WTC11 (cell line): ENCODE measurements around the gene CYSTM1. TPM values are rescaled to one million over a fixed set of nuclear protein-coding genes. Genes with fewer than 3 reads are reported as not detected.

Source experiments
- ATAC-seq: fragments of 200-7000 bp; cut with Tn5 transposase; 2 replicates; pipeline ENCODE4 v1.10.0; 2021; ENCODE audit warnings: mild to moderate bottlenecking, moderate library complexity
- CTCF ChIA-PET: fragments of 300-600 bp; sonication (Branson Sonifier 250); formaldehyde crosslinking; loops from one replicate; lab custom pipeline; 2021; ENCODE audit warnings: antibody characterized with exemption; lab: Charles Lee
- POLR2A ChIA-PET: fragments of 350-600 bp; sonication (Branson Sonifier 250); formaldehyde crosslinking; loops from one replicate; lab custom pipeline; 2021; ENCODE audit warnings: antibody characterized with exemption; lab: Charles Lee
- DNase-seq: peaks from one replicate; pipeline ENCODE4 v3.0.0; 2021; ENCODE audit warnings: low spot score
- H3K27ac Mint-ChIP-seq: 2 replicates; pipeline ENCODE4 v1.8.0; 2021; ENCODE audit warnings: mixed read lengths
- H3K27me3 Mint-ChIP-seq: 2 replicates; pipeline ENCODE4 v1.8.0; 2021; ENCODE audit warnings: low read depth, mild to moderate bottlenecking, moderate library complexity, mixed read lengths
- H3K36me3 Mint-ChIP-seq: 2 replicates; pipeline ENCODE4 v1.8.0; 2021; ENCODE audit warnings: mixed read lengths
- H3K4me1 Mint-ChIP-seq: 2 replicates; pipeline ENCODE4 v1.8.0; 2022; ENCODE audit warnings: mixed read lengths
- H3K4me3 Mint-ChIP-seq: 2 replicates; pipeline ENCODE4 v1.8.0; 2021; ENCODE audit warnings: mild to moderate bottlenecking, moderate library complexity, mixed read lengths
- H3K9me3 Mint-ChIP-seq: 2 replicates; pipeline ENCODE4 v1.8.0; 2021; ENCODE audit warnings: mixed read lengths
- AFF4 ChIP-seq: sonication (generic); formaldehyde crosslinking; IDR thresholded peaks from 2 replicates; pipeline ENCODE4 v1.8.1; 2023; ENCODE audit warnings: mild to moderate bottlenecking, missing genetic modification reagents, borderline replicate concordance
- ATF1 ChIP-seq: sonication (generic); formaldehyde crosslinking; IDR thresholded peaks from 2 replicates; pipeline ENCODE4 v1.8.1; 2023; ENCODE audit warnings: mild to moderate bottlenecking, moderate library complexity, missing genetic modification reagents
- CDX4 ChIP-seq: fragments of 250-450 bp; sonication (Bioruptor Pico); IDR thresholded peaks from 2 replicates; pipeline ENCODE4 v1.9.0; 2021; ENCODE audit warnings: moderate library complexity, mild to moderate bottlenecking, inconsistent platforms, borderline replicate concordance
- CREB1 ChIP-seq: sonication (generic); formaldehyde crosslinking; IDR thresholded peaks from 2 replicates; pipeline ENCODE4 v1.8.0; 2023; ENCODE audit warnings: mild to moderate bottlenecking, missing genetic modification reagents
- CREM ChIP-seq: sonication (generic); formaldehyde crosslinking; IDR thresholded peaks from 2 replicates; pipeline ENCODE4 v1.8.1; 2022; ENCODE audit warnings: mild to moderate bottlenecking, missing genetic modification reagents, moderate library complexity
- ETV6 ChIP-seq: sonication (generic); formaldehyde crosslinking; IDR thresholded peaks from 2 replicates; pipeline ENCODE4 v1.8.1; 2022; ENCODE audit warnings: mild to moderate bottlenecking, missing genetic modification reagents
- GRHL2 ChIP-seq: fragments of 250-450 bp; sonication (Bioruptor Pico); IDR thresholded peaks from 2 replicates; pipeline ENCODE4 v1.8.0; 2022; ENCODE audit warnings: mild to moderate bottlenecking, moderate library complexity; ENCODE audit not compliant: insufficient replicate concordance, severe bottlenecking
- KAT7 ChIP-seq: sonication (generic); formaldehyde crosslinking; IDR thresholded peaks from 2 replicates; pipeline ENCODE4 v1.8.1; 2023; ENCODE audit warnings: missing genetic modification reagents, mild to moderate bottlenecking, borderline replicate concordance
- PRRX2 ChIP-seq: fragments of 250-450 bp; sonication (Bioruptor Pico); IDR thresholded peaks from 2 replicates; pipeline ENCODE4 v1.8.0; 2021; ENCODE audit warnings: mild to moderate bottlenecking
- RORB ChIP-seq: fragments of 250-450 bp; sonication (Bioruptor Pico); IDR thresholded peaks from 2 replicates; pipeline ENCODE4 v1.9.0; 2021; ENCODE audit warnings: mild to moderate bottlenecking
- ZNF232 ChIP-seq: sonication (generic); formaldehyde crosslinking; IDR thresholded peaks from 2 replicates; pipeline ENCODE4 v1.8.0; 2022; ENCODE audit warnings: mild to moderate bottlenecking, missing genetic modification reagents
- ZNF263 ChIP-seq: sonication (generic); formaldehyde crosslinking; IDR thresholded peaks from 2 replicates; pipeline ENCODE4 v1.8.1; 2022; ENCODE audit warnings: low read depth, mild to moderate bottlenecking, moderate library complexity, missing genetic modification reagents
- total RNA-seq: library from RNA; stranded (reverse); gene quantifications from 3 replicates; pipeline ENCODE4 v1.2.3, GENCODE V29; 2021
- TF ChIP-seq, protein P1 (sequence below): fragments of 250-450 bp; sonication (Bioruptor Pico); IDR thresholded peaks from 2 replicates; pipeline ENCODE4 v1.9.0; 2021; ENCODE audit warnings: mild to moderate bottlenecking, borderline replicate concordance
- TF ChIP-seq, protein P2 (sequence below): sonication (generic); formaldehyde crosslinking; IDR thresholded peaks from 2 replicates; pipeline ENCODE4 v1.8.1; 2022; ENCODE audit warnings: missing genetic modification reagents, borderline replicate concordance
- TF ChIP-seq, protein P3 (sequence below): sonication (generic); formaldehyde crosslinking; IDR thresholded peaks from 2 replicates; pipeline ENCODE4 v1.8.0; 2022; ENCODE audit warnings: mild to moderate bottlenecking, missing genetic modification reagents

The CYSTM1 gene
- total RNA-seq, 1 experiment from 2014 or later, result 29.3 TPM

- TF ChIP-seq, protein P1, sequence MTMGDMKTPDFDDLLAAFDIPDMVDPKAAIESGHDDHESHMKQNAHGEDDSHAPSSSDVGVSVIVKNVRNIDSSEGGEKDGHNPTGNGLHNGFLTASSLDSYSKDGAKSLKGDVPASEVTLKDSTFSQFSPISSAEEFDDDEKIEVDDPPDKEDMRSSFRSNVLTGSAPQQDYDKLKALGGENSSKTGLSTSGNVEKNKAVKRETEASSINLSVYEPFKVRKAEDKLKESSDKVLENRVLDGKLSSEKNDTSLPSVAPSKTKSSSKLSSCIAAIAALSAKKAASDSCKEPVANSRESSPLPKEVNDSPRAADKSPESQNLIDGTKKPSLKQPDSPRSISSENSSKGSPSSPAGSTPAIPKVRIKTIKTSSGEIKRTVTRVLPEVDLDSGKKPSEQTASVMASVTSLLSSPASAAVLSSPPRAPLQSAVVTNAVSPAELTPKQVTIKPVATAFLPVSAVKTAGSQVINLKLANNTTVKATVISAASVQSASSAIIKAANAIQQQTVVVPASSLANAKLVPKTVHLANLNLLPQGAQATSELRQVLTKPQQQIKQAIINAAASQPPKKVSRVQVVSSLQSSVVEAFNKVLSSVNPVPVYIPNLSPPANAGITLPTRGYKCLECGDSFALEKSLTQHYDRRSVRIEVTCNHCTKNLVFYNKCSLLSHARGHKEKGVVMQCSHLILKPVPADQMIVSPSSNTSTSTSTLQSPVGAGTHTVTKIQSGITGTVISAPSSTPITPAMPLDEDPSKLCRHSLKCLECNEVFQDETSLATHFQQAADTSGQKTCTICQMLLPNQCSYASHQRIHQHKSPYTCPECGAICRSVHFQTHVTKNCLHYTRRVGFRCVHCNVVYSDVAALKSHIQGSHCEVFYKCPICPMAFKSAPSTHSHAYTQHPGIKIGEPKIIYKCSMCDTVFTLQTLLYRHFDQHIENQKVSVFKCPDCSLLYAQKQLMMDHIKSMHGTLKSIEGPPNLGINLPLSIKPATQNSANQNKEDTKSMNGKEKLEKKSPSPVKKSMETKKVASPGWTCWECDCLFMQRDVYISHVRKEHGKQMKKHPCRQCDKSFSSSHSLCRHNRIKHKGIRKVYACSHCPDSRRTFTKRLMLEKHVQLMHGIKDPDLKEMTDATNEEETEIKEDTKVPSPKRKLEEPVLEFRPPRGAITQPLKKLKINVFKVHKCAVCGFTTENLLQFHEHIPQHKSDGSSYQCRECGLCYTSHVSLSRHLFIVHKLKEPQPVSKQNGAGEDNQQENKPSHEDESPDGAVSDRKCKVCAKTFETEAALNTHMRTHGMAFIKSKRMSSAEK (CRISPR knock-in tag), result no peak
- no peak for TF ChIP-seq AFF4
- no peak for TF ChIP-seq CREM
- TF ChIP-seq CDX4 (CRISPR knock-in tag), result no peak
- TF ChIP-seq, protein P2, sequence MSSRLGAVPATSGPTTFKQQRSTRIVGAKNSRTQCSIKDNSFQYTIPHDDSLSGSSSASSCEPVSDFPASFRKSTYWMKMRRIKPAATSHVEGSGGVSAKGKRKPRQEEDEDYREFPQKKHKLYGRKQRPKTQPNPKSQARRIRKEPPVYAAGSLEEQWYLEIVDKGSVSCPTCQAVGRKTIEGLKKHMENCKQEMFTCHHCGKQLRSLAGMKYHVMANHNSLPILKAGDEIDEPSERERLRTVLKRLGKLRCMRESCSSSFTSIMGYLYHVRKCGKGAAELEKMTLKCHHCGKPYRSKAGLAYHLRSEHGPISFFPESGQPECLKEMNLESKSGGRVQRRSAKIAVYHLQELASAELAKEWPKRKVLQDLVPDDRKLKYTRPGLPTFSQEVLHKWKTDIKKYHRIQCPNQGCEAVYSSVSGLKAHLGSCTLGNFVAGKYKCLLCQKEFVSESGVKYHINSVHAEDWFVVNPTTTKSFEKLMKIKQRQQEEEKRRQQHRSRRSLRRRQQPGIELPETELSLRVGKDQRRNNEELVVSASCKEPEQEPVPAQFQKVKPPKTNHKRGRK (CRISPR knock-in tag), result no peak
- TF ChIP-seq CREB1 (CRISPR knock-in tag), result no peak
- TF ChIP-seq, protein P3, sequence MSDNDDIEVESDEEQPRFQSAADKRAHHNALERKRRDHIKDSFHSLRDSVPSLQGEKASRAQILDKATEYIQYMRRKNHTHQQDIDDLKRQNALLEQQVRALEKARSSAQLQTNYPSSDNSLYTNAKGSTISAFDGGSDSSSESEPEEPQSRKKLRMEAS (CRISPR knock-in tag), result no peak
- TF ChIP-seq PRRX2 (CRISPR knock-in tag), result no peak
- no peak for TF ChIP-seq RORB
- no peak for TF ChIP-seq ATF1 (CRISPR knock-in tag)
Observed at GRCh38 chr5:140192715-140193430, 17.9 kb downstream of the CYSTM1 start (continued).

GRCh38 chr5:140194662-140195061 is 19.7 kb downstream of the CYSTM1 start:
- no peaks in the 10 kb centered on the region for H3K36me3 Mint-ChIP-seq
- TF ChIP-seq ETV6 (CRISPR knock-in tag) (no peak), ZNF232 (CRISPR knock-in tag) (no peak), KAT7 (CRISPR knock-in tag) (no peak), GRHL2 (no peak), ZNF263 (CRISPR knock-in tag) (no peak)
- H3K4me3 Mint-ChIP-seq, result no peak overlapping the region
- peaks cover 27% of the 10 kb centered on the region for H3K4me1 Mint-ChIP-seq
- no peak overlapping the region for H3K27ac Mint-ChIP-seq
- no peaks in the 10 kb centered on the region for H3K27me3 Mint-ChIP-seq
- ChIA-PET CTCF (interaction anchor here (1.4 kb wide), 1 partner anchor 12 kb away, joined by 3 read pairs; no protein-coding TSS in a partner anchor), POLR2A (no interaction called here)
- no peak for DNase-seq
- no peak for ATAC-seq
- H3K9me3 Mint-ChIP-seq, result 0 out of 2 replicates have a peak, but pooled peaks cover 3% of the 10 kb centered on the region
